NB4 (cell line): ENCODE results near the gene CLEC18C.
"Not testable (repeated sequence)": the region's sequence is repeated elsewhere in the genome, so short reads cannot be mapped to it uniquely, and the experiment has no call there.

Experiments used
- MYC ChIP-seq: IDR thresholded peaks from 2 replicates; pipeline ENCODE4 v1.6.1; 2011; ENCODE audit warnings: low read depth, low read length
- POLR2A ChIP-seq: IDR thresholded peaks from 2 replicates; pipeline ENCODE4 v1.6.1; 2011; ENCODE audit warnings: mild to moderate bottlenecking; ENCODE audit not compliant: insufficient read length; ENCODE audit errors: extremely low read depth
- TF ChIP-seq, protein P1 (sequence below): IDR thresholded peaks from one replicate; pipeline ENCODE4 v1.5.1; 2012; ENCODE audit warnings: low read depth, low read length
- TF ChIP-seq, protein P2 (sequence below): IDR thresholded peaks from 2 replicates; pipeline ENCODE4 v1.6.1; 2011; ENCODE audit warnings: low read depth, low read length

DNA sequence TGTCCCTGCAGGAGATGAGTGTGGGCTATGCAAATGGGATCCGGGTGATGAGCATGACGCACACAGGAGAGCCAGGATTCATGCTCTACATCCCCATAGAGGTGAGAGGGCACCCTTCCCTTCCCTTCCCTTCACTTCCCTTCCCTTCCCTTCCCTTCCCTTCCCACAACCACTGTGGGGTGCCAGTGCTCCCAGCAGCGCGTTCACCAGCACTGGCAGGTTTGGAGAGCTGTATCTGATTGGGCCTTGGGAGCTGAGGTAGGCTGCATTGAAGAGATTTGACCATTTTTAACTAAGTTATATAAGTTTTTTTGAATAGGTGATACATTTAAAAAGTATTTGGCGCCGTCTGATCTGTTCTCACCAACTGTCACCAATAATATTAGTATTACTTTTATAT, 25.1 kb upstream of the CLEC18C start:
- TF ChIP-seq, protein P1, sequence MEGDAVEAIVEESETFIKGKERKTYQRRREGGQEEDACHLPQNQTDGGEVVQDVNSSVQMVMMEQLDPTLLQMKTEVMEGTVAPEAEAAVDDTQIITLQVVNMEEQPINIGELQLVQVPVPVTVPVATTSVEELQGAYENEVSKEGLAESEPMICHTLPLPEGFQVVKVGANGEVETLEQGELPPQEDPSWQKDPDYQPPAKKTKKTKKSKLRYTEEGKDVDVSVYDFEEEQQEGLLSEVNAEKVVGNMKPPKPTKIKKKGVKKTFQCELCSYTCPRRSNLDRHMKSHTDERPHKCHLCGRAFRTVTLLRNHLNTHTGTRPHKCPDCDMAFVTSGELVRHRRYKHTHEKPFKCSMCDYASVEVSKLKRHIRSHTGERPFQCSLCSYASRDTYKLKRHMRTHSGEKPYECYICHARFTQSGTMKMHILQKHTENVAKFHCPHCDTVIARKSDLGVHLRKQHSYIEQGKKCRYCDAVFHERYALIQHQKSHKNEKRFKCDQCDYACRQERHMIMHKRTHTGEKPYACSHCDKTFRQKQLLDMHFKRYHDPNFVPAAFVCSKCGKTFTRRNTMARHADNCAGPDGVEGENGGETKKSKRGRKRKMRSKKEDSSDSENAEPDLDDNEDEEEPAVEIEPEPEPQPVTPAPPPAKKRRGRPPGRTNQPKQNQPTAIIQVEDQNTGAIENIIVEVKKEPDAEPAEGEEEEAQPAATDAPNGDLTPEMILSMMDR = not testable (repeated sequence)
- TF ChIP-seq, protein P2, sequence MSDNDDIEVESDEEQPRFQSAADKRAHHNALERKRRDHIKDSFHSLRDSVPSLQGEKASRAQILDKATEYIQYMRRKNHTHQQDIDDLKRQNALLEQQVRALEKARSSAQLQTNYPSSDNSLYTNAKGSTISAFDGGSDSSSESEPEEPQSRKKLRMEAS = not testable (repeated sequence)
- TF ChIP-seq POLR2A, MYC: not testable (repeated sequence)
